ENCODE results near the gene RBKS. TPM values are rescaled to one million over a fixed set of nuclear protein-coding genes. Genes with fewer than 3 reads are reported as not detected.

Gene RBKS
- total RNA-seq, 1 experiment from 2014 or later: 0.54 TPM

- no peak for TF ChIP-seq EZH2 (IDR thresholded peaks at IDR 0.05; ENCODE audit: borderline replicate concordance, low read depth, low read length, poor library complexity, severe bottlenecking)
- TF ChIP-seq, protein P1, sequence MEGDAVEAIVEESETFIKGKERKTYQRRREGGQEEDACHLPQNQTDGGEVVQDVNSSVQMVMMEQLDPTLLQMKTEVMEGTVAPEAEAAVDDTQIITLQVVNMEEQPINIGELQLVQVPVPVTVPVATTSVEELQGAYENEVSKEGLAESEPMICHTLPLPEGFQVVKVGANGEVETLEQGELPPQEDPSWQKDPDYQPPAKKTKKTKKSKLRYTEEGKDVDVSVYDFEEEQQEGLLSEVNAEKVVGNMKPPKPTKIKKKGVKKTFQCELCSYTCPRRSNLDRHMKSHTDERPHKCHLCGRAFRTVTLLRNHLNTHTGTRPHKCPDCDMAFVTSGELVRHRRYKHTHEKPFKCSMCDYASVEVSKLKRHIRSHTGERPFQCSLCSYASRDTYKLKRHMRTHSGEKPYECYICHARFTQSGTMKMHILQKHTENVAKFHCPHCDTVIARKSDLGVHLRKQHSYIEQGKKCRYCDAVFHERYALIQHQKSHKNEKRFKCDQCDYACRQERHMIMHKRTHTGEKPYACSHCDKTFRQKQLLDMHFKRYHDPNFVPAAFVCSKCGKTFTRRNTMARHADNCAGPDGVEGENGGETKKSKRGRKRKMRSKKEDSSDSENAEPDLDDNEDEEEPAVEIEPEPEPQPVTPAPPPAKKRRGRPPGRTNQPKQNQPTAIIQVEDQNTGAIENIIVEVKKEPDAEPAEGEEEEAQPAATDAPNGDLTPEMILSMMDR (conservative IDR thresholded peaks at IDR 0.05; ENCODE audit: low read depth, low read length): no peak
- ChIA-PET CTCF (no interaction called here), POLR2A (ENCODE audit: low non-redundant PET) (interaction anchor here (0.7 kb wide), 1 partner anchor 67 kb away, joined by 3 read pairs; no protein-coding TSS in a partner anchor)
- no peak overlapping the region for H3K4me3 ChIP-seq (ENCODE audit: low read depth, low read length, poor library complexity, severe bottlenecking)
- no peak for DNase-seq (ENCODE audit: low spot score)
- H3K36me3 ChIP-seq (ENCODE audit: insufficient read depth, low read length, poor library complexity, severe bottlenecking): no peaks in the 10 kb centered on the region
- intact Hi-C loops (cut with micrococcal nuclease; ENCODE audit: unreplicated experiment): no loop called here
- TSS peak; percentile 79 for BruUV-seq (replicated peaks)
- H3K4me1 ChIP-seq (ENCODE audit: insufficient read depth, low read length, poor library complexity, severe bottlenecking): peaks cover 4% of the 10 kb centered on the region
- no peaks in the 10 kb centered on the region for H3K9me3 ChIP-seq (ENCODE audit: low read depth, low read length, poor library complexity, severe bottlenecking)
- H3K27ac ChIP-seq (ENCODE audit: low read depth, low read length, poor library complexity, severe bottlenecking): peak overlapping the region; percentile 60
- no peaks in the 10 kb centered on the region for H3K27me3 ChIP-seq (replicated peaks; ENCODE audit: insufficient read depth, low read depth, low read length, poor library complexity)
Measured at GRCh38 chr2:27799646-27800010, 90.6 kb downstream of the RBKS start.

GRCh38 chr2:27798948-27799645, 91.1 kb downstream of the RBKS start:
- ChIA-PET CTCF (no interaction called here), POLR2A (ENCODE audit: low non-redundant PET) (no interaction called here)
- Histone ChIP-seq H3K9me3 (ENCODE audit: low read depth, low read length, poor library complexity, severe bottlenecking) (no peaks in the 10 kb centered on the region), H3K4me1 (ENCODE audit: insufficient read depth, low read length, poor library complexity, severe bottlenecking) (peaks cover 4% of the 10 kb centered on the region), H3K4me3 (ENCODE audit: low read depth, low read length, poor library complexity, severe bottlenecking) (no peak overlapping the region), H3K27me3 (replicated peaks; ENCODE audit: insufficient read depth, low read depth, low read length, poor library complexity) (no peaks in the 10 kb centered on the region), H3K27ac (ENCODE audit: low read depth, low read length, poor library complexity, severe bottlenecking) (peak overlapping the region; percentile 60), H3K36me3 (ENCODE audit: insufficient read depth, low read length, poor library complexity, severe bottlenecking) (no peaks in the 10 kb centered on the region)
- intact Hi-C loops (cut with micrococcal nuclease; ENCODE audit: unreplicated experiment): no loop called here
- no peak for TF ChIP-seq EZH2 (IDR thresholded peaks at IDR 0.05; ENCODE audit: borderline replicate concordance, low read depth, low read length, poor library complexity, severe bottlenecking)
- TF ChIP-seq, protein P1 (conservative IDR thresholded peaks at IDR 0.05; ENCODE audit: low read depth, low read length): no peak
- DNase-seq (ENCODE audit: low spot score): peak; percentile 92
- BruUV-seq (replicated peaks): no TSS peak

DNA sequence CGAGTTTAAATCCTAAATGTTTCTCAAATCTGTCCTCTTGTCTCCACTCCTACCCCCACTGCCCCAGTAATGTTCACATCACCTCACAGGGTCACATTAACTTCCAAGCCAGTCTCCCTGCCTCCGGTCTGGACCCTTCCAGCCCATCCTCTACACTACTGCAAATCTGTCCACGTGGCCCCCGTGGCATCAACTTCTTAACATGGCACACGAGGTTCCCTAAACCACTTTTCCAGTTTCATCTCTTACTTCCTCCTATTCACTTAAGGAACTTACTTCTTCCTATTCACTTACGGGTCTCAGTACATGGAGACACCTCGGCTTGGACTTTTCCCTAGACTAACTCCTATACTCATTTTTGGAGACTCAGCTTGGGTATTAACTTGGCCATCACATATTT, 91.7 kb downstream of the RBKS start:
- intact Hi-C loops (cut with micrococcal nuclease; ENCODE audit: unreplicated experiment): no loop called here
- POLR2A ChIA-PET (ENCODE audit: low non-redundant PET): no interaction called here
- H3K27me3 ChIP-seq (replicated peaks; ENCODE audit: insufficient read depth, low read depth, low read length, poor library complexity): no peaks in the 10 kb centered on the region
- H3K9me3 ChIP-seq (ENCODE audit: low read depth, low read length, poor library complexity, severe bottlenecking): no peaks in the 10 kb centered on the region
- no peaks in the 10 kb centered on the region for H3K36me3 ChIP-seq (ENCODE audit: insufficient read depth, low read length, poor library complexity, severe bottlenecking)
- no peak for DNase-seq (ENCODE audit: low spot score)
- peaks cover 4% of the 10 kb centered on the region for H3K4me1 ChIP-seq (ENCODE audit: insufficient read depth, low read length, poor library complexity, severe bottlenecking)
- H3K4me3 ChIP-seq (ENCODE audit: low read depth, low read length, poor library complexity, severe bottlenecking): no peak overlapping the region
- TSS peak; percentile 51 for BruUV-seq (replicated peaks)
- CTCF ChIA-PET: interaction anchor here (0.6 kb wide), 1 partner anchor 198 kb away, joined by 3 read pairs; no protein-coding TSS in a partner anchor
- H3K27ac ChIP-seq (ENCODE audit: low read depth, low read length, poor library complexity, severe bottlenecking): no peak overlapping the region
- TF ChIP-seq, protein P1 (conservative IDR thresholded peaks at IDR 0.05; ENCODE audit: low read depth, low read length): no peak
- no peak for TF ChIP-seq EZH2 (IDR thresholded peaks at IDR 0.05; ENCODE audit: borderline replicate concordance, low read depth, low read length, poor library complexity, severe bottlenecking)

All from A673 (cell line).